Thoracic aorta (tissue), 2 donors: ENCODE data around the gene PEX1. TPM values are rescaled to one million over a fixed set of nuclear protein-coding genes. Genes with fewer than 3 reads are reported as not detected.

Source experiments
- ATAC-seq: fragments of 150-250 bp; one replicate; pipeline ENCODE4 v1.8.0; 2017; ENCODE audit warnings: low read depth; ENCODE audit not compliant: insufficient number of reproducible peaks, low FRiP score
- DNase-seq: peaks from one replicate; pipeline ENCODE4 v3.0.0-alpha.2; 2020; ENCODE audit warnings: low spot score
- H3K27ac ChIP-seq, 2 donors: fragments of 200-600 bp; sonication (generic); 1 replicate in 1 of 2; 2 replicates in 1 of 2; pipeline ENCODE4 v1.5.1; 2016; ENCODE audit warnings: mild to moderate bottlenecking in 2 of 2, moderate library complexity in 2 of 2
- H3K27me3 ChIP-seq: fragments of 200-600 bp; sonication (generic); replicated peaks from 2 replicates; pipeline ENCODE4 v1.6.0; 2016; ENCODE audit warnings: mild to moderate bottlenecking; ENCODE audit not compliant: insufficient read depth
- H3K36me3 ChIP-seq: fragments of 200-600 bp; sonication (generic); one replicate; pipeline ENCODE4 v1.5.1; 2016
- H3K4me1 ChIP-seq, 2 donors: fragments of 200-600 bp; sonication (generic); 1 replicate in 1 of 2; 2 replicates in 1 of 2; pipeline versions ENCODE4 v1.5.1 to v1.6.0; 2016; ENCODE audit warnings: low read depth in 2 of 2, mild to moderate bottlenecking in 1 of 2; ENCODE audit not compliant: control insufficient read depth in 1 of 2
- H3K4me3 ChIP-seq: fragments of 200-600 bp; sonication (generic); 2 replicates; pipeline ENCODE4 v1.5.1; 2016; ENCODE audit warnings: mild to moderate bottlenecking
- H3K9me3 ChIP-seq: fragments of 200-600 bp; sonication (generic); 2 replicates; pipeline ENCODE4 v1.5.1; 2016
- CTCF ChIP-seq: fragments of 200-600 bp; sonication (generic); IDR thresholded peaks from one replicate; pipeline ENCODE4 v1.5.1; 2019; ENCODE audit warnings: antibody characterized with exemption
- total RNA-seq, 2 donors: library from RNA; depleted of rRNA; stranded (reverse); fragments of >200 nt; gene quantifications; one replicate each; pipeline versions ENCODE4 v1.1.0 to v1.2.3, GENCODE V29; 2016

Gene PEX1
- total RNA-seq: 10 to 100 TPM; 23.0 to 26.2 TPM

DNA sequence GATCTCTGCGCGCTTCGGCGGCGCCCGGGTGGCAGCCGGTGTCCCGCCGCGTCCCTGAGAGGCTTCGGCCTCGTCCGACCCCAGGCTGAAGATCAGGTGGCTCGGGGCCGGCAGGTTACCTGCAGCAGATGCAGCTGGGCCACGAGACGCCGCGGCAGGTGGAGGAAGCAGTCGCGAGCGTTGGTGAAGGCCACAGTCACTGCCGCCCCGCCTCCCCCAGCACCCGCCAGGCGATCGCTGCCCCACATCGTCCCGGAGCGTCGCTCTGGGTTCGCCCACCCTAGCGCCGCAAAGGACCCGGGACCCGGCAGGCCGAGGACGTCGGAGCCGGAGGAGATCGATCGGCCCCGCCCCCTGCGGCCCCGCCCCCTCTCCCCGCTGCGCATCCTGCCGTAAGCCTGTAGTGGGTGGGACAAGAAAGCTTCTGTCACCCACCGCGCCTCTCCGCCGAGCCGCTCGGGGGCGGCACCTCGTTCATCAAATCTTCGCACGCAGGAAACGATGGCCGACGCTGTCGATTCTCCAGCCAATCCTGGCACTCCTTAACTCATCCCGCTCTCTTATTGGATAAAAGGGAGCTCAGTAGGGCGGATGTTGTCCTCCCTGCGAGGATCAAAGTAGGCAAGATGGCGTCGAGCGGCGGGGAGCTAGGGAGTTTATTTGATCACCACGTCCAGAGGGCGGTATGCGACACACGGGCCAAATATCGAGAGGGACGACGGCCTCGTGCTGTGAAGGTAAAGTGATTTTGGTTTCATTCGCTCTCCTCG lies at the start of gene PEX1, which contains the start of gene RBM48:
PEX1 (minus strand) TSS at position 333 of the 770 bp plus-strand sequence; CDS start at position 248, 85 bp downstream.
RBM48 (plus strand) TSS at position 608 of the 770 bp plus-strand sequence; CDS start at position 627, 19 bp downstream.
- Histone ChIP-seq H3K36me3 (peaks cover 15% of the 10 kb centered on the region), H3K4me3 (peak within 1 kb of the TSS; percentile 97), H3K27me3 (no peaks in the 10 kb centered on the region), H3K9me3 (no peaks in the 10 kb centered on the region), H3K27ac (peak within 1 kb of the TSS; percentile 75 to 76), H3K4me1 (peaks cover 11 to 19% of the 10 kb centered on the region in 2 donors)
- peak; percentile 99 for ATAC-seq
- TF ChIP-seq CTCF: peak; percentile 9
- peak; percentile 84 for DNase-seq

DNA sequence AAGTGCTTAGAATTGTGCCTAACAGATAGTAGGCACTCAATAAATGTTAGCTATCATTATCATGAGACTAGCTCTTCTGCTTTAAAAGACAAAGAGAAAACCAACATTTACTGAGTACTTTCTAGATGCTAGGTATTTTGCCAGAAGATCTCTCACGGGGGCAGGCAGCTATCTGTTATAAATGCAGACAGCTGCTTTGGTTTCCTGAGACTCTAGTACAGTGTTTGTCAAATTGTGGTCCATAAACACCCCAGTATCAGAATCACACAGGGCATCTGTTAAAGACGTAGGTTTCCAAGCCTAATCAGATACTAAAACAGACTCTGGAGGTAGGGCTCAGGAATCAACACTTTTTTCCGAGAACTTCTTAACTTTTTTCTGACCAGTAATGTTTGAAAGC lies 48.0 kb upstream of the PEX1 start:
- no peaks in the 10 kb centered on the region for H3K4me1 ChIP-seq
- DNase-seq: no peak
- H3K27me3 ChIP-seq: no peaks in the 10 kb centered on the region
- peaks cover 21% of the 10 kb centered on the region for H3K36me3 ChIP-seq
- H3K27ac ChIP-seq: no peak overlapping the region
- H3K9me3 ChIP-seq: no peaks in the 10 kb centered on the region
- H3K4me3 ChIP-seq: no peak overlapping the region
- no peak for ATAC-seq
- no peak for TF ChIP-seq CTCF

- H3K27ac ChIP-seq: no peak overlapping the region
- no peak for ATAC-seq
- DNase-seq: no peak
- TF ChIP-seq CTCF: no peak
- no peaks in the 10 kb centered on the region for H3K27me3 ChIP-seq
- no peaks in the 10 kb centered on the region for H3K4me1 ChIP-seq
- peaks cover 25% of the 10 kb centered on the region for H3K36me3 ChIP-seq
- H3K9me3 ChIP-seq: no peaks in the 10 kb centered on the region
- H3K4me3 ChIP-seq: no peak overlapping the region
Observed at GRCh38 chr7:92569137-92569536, 40.8 kb upstream of the PEX1 start.

DNA sequence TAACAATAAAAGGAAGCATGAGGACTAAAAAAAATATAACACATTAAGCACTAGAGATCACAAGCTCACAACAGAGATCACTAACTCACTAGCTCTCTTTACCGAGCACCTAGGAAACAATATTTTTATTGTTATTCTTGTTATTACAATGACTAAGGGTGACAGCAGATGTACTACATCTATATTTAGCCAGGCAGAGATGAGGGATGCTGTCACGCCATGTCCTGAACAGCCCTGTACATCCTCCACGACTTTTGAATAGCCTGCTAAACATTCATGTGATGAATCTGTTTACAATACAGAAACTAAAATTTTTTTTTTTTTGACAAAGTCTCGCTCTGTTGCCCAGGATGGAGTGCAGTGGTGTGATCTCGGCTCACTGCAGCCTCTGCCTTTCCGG lies 39.1 kb upstream of the PEX1 start:
- peaks cover 35% of the 10 kb centered on the region for H3K36me3 ChIP-seq
- no peak for ATAC-seq

More for the DNA sequence above, 39.1 kb upstream of the PEX1 start:
- Histone ChIP-seq H3K27ac (no peak overlapping the region), H3K4me3 (no peak overlapping the region), H3K4me1 (no peaks in the 10 kb centered on the region), H3K27me3 (no peaks in the 10 kb centered on the region), H3K9me3 (no peaks in the 10 kb centered on the region)
- no peak for DNase-seq
- TF ChIP-seq CTCF: no peak
